Transverse colon (tissue), 4 donors: ENCODE measurements around the gene GALNT9. TPM values are rescaled to one million over a fixed set of nuclear protein-coding genes. Genes with fewer than 3 reads are reported as not detected.
"Not testable (repeated sequence)": the region's sequence is repeated elsewhere in the genome, so short reads cannot be mapped to it uniquely, and the experiment has no call there.

ENCODE experiments used
- DNase-seq: peaks from one replicate; pipeline ENCODE4 v3.0.0-alpha.2; 2019
- H3K27ac ChIP-seq, 4 donors: fragments of 200-600 bp; sonication (generic); 2 replicates each; pipeline ENCODE4 v1.5.1; 2016 to 2018; ENCODE audit warnings: inconsistent platforms in 4 of 4
- H3K27me3 ChIP-seq: fragments of 200-600 bp; sonication (generic); 2 replicates; pipeline ENCODE4 v1.5.1; 2017; ENCODE audit warnings: inconsistent platforms
- H3K36me3 ChIP-seq, 4 donors: fragments of 200-600 bp; sonication (generic); 2 replicates each; pipeline ENCODE4 v1.5.1; 2017 to 2019; ENCODE audit warnings: inconsistent platforms in 4 of 4
- H3K4me1 ChIP-seq, 4 donors: fragments of 200-600 bp; sonication (generic); 2 replicates each; pipeline ENCODE4 v1.5.1; 2017 to 2020; ENCODE audit warnings: inconsistent platforms in 4 of 4
- H3K4me3 ChIP-seq, 4 donors: fragments of 200-600 bp; sonication (generic); 1 replicate in 1 of 4; 2 replicates in 3 of 4; pipeline versions ENCODE4 v1.5.1 to v1.6.1; 2017 to 2019; ENCODE audit warnings: inconsistent platforms in 4 of 4
- H3K9me3 ChIP-seq, 2 donors: fragments of 200-600 bp; sonication (generic); 2 replicates each; pipeline ENCODE4 v1.5.1; 2017 to 2019; ENCODE audit warnings: inconsistent platforms in 2 of 2
- CTCF ChIP-seq, 5 experiments: fragments of 200-600 bp in 3 of 5; fragments of 450-650 bp in 2 of 5; sonication (generic) in 3 of 5; IDR thresholded peaks; 1 replicate in 2 of 5; 2 replicates in 3 of 5; pipeline ENCODE4 v1.5.1; 2016 to 2017; ENCODE audit warnings: antibody characterized with exemption in 5 of 5, inconsistent platforms in 3 of 5, mild to moderate bottlenecking in 2 of 5, moderate library complexity in 1 of 5
- EP300 ChIP-seq: sonication (generic); formaldehyde crosslinking; IDR thresholded peaks from one replicate; pipeline ENCODE4 v1.6.1; 2017; ENCODE audit warnings: antibody characterized with exemption, low read depth
- POLR2A ChIP-seq: fragments of 450-650 bp; IDR thresholded peaks from one replicate; pipeline ENCODE4 v1.6.1; 2016; ENCODE audit warnings: antibody characterized with exemption, mild to moderate bottlenecking, moderate library complexity
- POLR2AphosphoS5 ChIP-seq, 3 donors: sonication (generic); formaldehyde crosslinking; IDR thresholded peaks; one replicate each; pipeline ENCODE4 v1.6.1; 2016; ENCODE audit warnings: antibody characterized with exemption in 3 of 3
- whole genome bisulfite sequencing, 2 donors: methylation state at CpG; one replicate each; pipeline ENCODE4 v1.1.5; 2018; ENCODE audit warnings: low coverage in 1 of 2; 5-methylcytosine and 5-hydroxymethylcytosine counted together
- in situ Hi-C, 4 donors: fragments of 200-750 bp; cut with MboI; loops; one replicate each; pipeline versions ENCODE4 v1.15.0 to v1.15.1; 2017; ENCODE audit warnings: low sequenced_read_pairs in 3 of 4, low pct_ligation_motif_present in 1 of 4, low pct_unique_long_range_greater_than_20kb in 1 of 4
- intact Hi-C: fragments of 100-400 bp; cut with DNase I; formaldehyde crosslinking; loops from one replicate; pipeline ENCODE4 v1.15.1; 2023; ENCODE audit warnings: low total_unique reads
- total RNA-seq, 4 donors: library from RNA; depleted of rRNA; stranded (reverse); fragments of >200 nt; gene quantifications; one replicate each; pipeline ENCODE4 v1.1.0, GENCODE V29; 2016

GALNT9 gene
- total RNA-seq, 4 donors from 2014 or later, result 0.82 to 4.5 TPM; not detected in 2

DNA sequence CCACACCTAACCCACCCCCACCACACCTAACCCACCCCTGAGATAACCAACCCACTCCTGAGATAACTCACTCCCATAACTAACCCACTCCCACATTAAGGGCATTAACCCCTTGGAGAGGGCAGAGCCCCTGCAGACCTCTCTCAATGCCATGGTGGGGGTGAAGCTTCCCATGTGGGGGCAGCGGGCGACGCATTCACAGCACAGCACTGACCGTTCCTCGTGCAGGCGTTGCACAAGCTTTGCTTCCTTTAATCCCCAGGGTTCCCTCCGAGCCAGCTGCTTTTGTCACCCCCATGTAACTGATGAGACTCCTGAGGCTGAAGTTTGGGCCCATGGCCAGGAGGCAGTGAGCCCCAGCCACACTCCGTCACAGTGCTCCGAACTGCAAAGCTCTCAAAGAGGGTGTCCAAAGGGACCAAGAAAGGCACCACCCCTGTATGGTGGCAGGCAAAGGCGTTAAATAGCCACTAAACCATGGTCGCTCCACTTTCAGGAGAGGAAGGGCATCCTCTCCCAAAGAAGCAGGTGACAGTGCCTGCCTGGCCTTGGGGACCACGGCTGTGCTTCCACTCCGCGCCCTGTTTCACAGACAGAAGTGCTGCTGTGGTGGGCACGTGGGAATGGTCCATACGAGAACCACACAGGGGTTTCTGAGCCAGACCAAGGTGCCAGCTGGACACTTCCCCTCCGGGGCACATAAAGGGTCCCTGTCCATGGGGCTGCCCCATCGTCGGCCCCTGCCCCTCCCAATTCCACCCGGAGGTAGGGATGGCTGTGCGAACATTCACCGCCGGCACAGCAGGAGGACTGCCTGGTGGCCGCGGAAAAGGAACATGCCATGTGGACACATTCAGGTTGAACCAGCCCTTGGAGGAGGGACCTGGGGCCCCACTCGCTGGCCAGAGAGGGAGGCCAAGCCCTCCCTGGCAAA is 28.3 kb downstream of the GALNT9 start:
- in situ Hi-C loops, result no loop called here
- DNase-seq, result no peak

DNA sequence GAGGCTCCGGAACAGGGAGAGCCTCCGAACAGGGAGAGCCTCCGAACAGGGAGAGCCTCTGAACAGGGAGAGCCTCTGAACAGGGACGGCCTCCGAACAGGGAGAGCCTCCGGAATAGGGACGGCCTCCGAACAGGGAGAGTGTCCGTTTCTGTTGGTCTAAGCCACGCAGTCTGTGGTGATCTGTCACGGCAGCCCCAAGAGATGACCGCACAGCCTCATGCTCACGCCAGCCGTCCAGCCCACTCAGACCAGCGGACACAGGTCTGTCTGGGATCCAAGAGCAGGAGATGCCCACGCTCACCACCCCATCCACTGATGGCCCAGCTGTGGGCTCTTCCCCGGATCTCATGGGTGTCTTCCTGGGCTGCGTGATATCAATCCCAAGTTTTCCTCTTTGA is 33.3 kb downstream of the GALNT9 start:
- in situ Hi-C loops, result no loop called here

More for the DNA sequence above, 28.3 kb downstream of the GALNT9 start:
- Histone ChIP-seq H3K27ac (no peak overlapping the region), H3K4me3 (no peak overlapping the region), H3K4me1 (no peaks in the 10 kb centered on the region), H3K36me3 (no peaks in the 10 kb centered on the region), H3K27me3 (peaks cover 5% of the 10 kb centered on the region), H3K9me3 (no peaks in the 10 kb centered on the region)
- intact Hi-C loops, result no loop called here
- WGBS, 2 donors, result 80% methylated on average over 25 of the region's 26 CpGs; no CpG with 5 or more reads in 1 of the 2 donors
- TF ChIP-seq POLR2AphosphoS5 (IDR thresholded peaks at IDR 0.05) (no peak), POLR2A (no peak), CTCF (IDR thresholded peaks at IDR 0.05) (no peak), EP300 (no peak)

DNA sequence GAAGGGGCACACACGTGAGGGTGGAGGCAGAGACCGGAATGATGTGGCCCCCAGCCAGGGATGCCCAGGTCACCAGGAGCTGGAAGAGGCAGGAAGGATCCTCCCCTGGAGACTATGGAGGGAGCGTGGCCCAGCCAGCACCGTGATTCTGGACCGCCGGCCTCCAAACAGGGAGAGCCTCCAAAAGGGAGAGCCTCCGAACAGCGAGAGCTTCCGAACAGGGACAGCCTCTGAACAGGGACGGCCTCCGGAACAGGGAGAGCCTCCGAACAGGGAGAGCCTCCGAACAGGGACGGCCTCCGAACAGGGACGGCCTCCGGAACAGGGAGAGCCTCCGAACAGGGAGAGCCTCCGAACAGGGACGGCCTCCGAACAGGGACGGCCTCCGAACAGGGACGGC is 33.8 kb downstream of the GALNT9 start:
- H3K4me3 ChIP-seq, H3K4me1 ChIP-seq, H3K27ac ChIP-seq, H3K9me3 ChIP-seq, DNase-seq, H3K36me3 ChIP-seq, intact Hi-C loops, in situ Hi-C loops: not testable (repeated sequence)
- H3K27me3 ChIP-seq, result peaks cover 21% of the 10 kb centered on the region
- 90% methylated on average over 24 of the region's 24 CpGs; no CpG with 5 or more reads in 1 of the 2 donors for WGBS, 2 donors

More for the DNA sequence above, 33.3 kb downstream of the GALNT9 start:
- no peaks in the 10 kb centered on the region for H3K36me3 ChIP-seq
- intact Hi-C loops, result no loop called here
- no peak overlapping the region for H3K27ac ChIP-seq
- no peak overlapping the region for H3K4me3 ChIP-seq
- no peaks in the 10 kb centered on the region for H3K9me3 ChIP-seq
- no peak for DNase-seq
- peaks cover 21% of the 10 kb centered on the region for H3K27me3 ChIP-seq
- WGBS, 2 donors, result 89 to 94% methylated on average over 8 to 18 of the region's 18 CpGs
- no peak for TF ChIP-seq POLR2A
- no peak for TF ChIP-seq CTCF (IDR thresholded peaks at IDR 0.05)
- no peak for TF ChIP-seq EP300
- no peak for TF ChIP-seq POLR2AphosphoS5 (IDR thresholded peaks at IDR 0.05)
- no peaks in the 10 kb centered on the region for H3K4me1 ChIP-seq

DNA sequence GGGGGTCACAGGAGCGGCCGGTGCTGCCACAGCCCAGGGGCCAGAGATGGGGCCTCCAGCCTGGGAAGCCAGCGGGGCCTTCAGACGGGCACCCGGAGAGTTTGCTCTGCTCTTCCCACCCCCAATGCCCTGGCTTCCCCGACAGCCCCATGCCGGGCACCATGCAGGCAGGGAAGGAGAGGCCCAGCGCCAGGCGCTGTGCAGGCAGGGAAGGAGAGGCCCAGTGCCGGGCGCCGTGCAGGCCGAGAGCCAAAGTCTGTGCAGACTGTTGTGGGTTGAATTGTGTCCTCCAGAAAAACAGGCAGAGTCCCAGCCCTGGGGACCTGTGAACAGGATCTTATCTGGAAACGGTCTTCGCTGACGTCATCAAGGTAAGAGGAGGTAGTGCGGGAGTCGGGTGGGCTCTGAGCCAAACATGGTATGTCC is 34.3 kb downstream of the GALNT9 start:
- Histone ChIP-seq H3K9me3 (no peaks in the 10 kb centered on the region), H3K27me3 (peaks cover 21% of the 10 kb centered on the region), H3K27ac (no peak overlapping the region), H3K4me1 (no peaks in the 10 kb centered on the region), H3K4me3 (no peak overlapping the region), H3K36me3 (no peaks in the 10 kb centered on the region)
- no peak for DNase-seq
- TF ChIP-seq POLR2AphosphoS5 (IDR thresholded peaks at IDR 0.05) (no peak), CTCF (IDR thresholded peaks at IDR 0.05) (no peak), POLR2A (no peak), EP300 (no peak)
- in situ Hi-C loops (no loop called here), intact Hi-C loops (no loop called here)
- 87% methylated on average over 16 of the region's 18 CpGs; no CpG with 5 or more reads in 1 of the 2 donors for WGBS, 2 donors
